Inferior parietal cortex (tissue), 1 donor: ENCODE results near the gene SUPT4H1.

Experiments
- DNase-seq: peaks from one replicate; pipeline ENCODE4 v3.0.0-alpha.2; 2016; ENCODE audit errors: extremely low spot score

SUPT4H1 gene

GRCh38 chr17:58319173-58320162 lies 32.5 kb downstream of the SUPT4H1 start:
- no peak for DNase-seq

- no peak for DNase-seq
These were observed 33.3 kb downstream of the SUPT4H1 start for GRCh38 chr17:58318627-58319172.

DNA sequence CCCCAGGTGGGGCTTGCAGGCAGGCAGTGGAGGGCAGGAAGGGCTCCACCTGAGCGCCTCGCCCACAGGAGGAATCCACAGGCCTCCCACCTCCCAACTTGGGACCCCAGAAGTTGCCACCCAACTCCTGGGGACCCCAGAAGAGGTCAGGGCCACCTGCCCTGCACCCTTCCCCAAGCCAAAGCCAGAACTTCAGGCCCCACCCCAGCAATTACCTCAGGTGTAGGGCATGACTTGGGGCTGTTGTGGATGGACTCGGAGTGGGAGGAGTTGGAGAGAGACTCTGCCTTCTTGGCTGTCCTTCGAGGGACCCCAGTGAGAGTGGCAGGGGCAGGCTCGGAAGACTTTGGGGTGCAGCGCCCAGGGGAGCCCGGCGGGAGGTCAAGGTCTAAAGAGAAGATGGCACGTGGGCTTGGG lies 33.9 kb downstream of the SUPT4H1 start:
- DNase-seq: no peak

- no peak for DNase-seq
These were observed 34.5 kb downstream of the SUPT4H1 start for GRCh38 chr17:58317421-58318064.

GRCh38 chr17:58316260-58316960 lies 35.6 kb downstream of the SUPT4H1 start:
- DNase-seq: no peak

DNA sequence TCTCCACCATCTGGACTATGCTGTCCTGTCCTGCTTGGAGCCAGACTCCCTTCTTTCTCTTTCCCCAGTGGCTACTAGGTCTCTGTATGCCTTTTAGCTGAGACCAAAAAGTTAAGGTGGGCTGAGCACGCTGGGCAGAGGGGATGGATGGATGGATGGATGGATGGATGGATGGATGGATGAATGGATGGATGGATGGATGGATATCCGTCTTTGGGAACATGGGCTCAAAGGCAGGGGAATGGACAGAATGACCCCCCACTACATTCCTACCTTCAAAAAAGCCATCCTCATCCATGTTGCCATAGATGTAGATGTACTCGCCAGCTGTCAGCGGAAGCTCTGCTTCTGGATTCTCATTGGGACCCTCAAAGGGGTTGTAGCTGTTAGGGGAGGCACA lies 36.3 kb downstream of the SUPT4H1 start:
- no peak for DNase-seq

DNA sequence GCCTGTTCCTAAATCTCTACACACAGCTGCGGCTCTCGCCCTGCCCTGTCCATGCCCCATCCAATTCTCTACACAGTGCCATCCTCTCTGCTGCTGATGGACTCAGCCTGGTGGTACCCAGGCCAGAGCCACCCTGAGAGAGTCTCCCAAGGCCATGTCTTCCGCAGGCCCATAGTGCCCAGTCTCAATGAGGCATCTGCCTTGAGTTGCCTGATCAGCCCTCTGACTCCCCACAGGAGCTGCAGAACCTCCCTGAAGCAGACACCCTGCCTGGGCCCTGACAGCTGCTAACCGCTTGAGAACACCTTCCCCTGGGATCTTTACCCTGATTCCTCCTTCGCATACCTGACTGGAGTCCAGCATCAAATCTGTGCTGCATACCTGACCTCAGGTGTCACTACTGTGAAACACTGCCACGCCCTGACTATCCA lies 36.7 kb downstream of the SUPT4H1 start:
- no peak for DNase-seq

- DNase-seq: no peak
These were observed 37.3 kb downstream of the SUPT4H1 start for GRCh38 chr17:58314706-58315015.

GRCh38 chr17:58313815-58314705 lies 37.9 kb downstream of the SUPT4H1 start:
- no peak for DNase-seq

DNA sequence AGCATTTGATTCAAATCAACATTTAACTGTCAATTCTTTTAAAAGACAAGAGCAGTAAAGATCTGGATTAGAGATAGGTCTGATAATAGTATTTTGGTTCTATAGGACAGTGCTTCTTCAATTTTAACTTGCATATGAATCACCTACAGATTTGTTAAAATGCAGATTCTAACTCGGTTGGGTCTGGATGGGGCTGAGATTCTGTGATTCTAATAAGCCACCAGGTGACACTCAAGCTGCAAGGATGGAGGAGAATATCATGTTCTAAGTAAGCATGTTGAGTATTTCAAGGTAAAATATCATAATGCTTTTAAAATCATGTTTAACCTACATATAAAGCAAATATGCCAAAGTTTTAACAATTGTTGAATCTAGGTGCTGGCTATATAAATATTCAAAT lies 39.2 kb downstream of the SUPT4H1 start:
- DNase-seq: no peak

- no peak for DNase-seq
These were observed 39.9 kb downstream of the SUPT4H1 start for GRCh38 chr17:58312021-58312630.

DNA sequence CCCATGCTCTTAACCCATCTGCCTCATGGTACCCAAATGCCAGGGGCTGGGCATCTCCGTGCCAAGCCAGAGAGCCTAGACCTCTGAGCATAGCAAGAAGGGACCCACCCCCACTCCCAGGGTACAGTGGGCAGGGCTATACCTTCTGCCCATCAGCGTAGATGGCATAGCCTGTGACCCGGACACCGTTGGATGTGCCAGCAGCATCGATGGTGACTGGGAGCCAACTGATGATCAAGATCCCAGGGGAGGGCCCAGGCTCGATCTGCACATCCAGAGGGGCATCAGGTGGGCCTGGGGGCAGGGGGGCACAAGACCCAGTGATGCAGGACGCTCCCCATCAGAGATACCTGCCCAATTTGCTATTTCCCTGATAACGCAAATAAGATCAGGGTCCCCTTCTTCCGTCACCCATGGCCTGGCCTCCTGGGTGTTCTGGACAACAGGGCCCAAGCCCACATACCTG lies 40.5 kb downstream of the SUPT4H1 start:
- DNase-seq: no peak

DNA sequence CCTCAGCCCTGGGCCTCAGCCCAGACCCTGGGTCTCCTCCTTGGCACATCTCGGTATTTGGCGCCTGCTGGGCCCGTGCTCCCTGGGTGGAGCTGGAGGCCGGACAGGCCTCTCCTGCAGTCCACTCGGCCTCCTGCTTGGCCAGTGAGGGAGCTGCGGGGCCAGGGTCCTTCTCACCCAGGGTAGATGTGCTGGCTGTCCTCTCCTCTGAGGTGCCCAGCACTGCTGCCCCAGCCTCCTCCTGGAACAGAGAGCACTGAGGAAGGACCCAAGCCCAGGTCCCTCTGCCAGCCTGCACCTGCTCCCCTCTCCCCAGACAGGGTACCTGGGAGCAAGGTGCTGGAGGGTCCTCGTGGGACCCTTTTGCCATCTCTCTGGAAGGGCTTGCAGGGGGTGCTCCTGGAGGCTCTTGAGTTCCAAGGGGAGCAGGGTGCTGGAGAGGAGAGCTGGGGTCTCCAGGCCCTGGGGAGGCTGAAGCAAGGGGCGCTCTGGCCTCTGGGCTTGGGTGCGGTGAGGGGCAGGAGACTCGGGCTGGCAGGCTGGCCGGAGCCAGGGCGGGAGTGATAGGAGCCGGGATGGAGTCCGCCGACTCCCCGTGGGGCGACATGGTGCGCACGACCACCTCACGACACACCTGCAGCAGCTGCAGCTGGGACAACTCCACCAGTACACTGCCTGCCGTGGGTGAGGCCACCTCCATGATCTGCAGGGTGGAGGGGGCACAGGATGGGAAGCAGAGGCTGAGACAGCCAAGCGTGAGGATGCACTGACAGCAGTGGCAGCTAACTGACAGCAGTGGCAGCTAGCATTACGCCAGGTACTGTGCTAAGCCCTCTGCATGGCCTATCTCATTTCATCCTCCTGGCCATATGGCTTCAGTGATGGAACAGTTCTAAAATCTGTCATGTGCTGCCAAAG lies 41.2 kb downstream of the SUPT4H1 start:
- no peak for DNase-seq

- no peak for DNase-seq
These were observed 42.1 kb downstream of the SUPT4H1 start for GRCh38 chr17:58309918-58310259.

- DNase-seq: no peak
These were observed 42.8 kb downstream of the SUPT4H1 start for GRCh38 chr17:58308985-58309917.

DNA sequence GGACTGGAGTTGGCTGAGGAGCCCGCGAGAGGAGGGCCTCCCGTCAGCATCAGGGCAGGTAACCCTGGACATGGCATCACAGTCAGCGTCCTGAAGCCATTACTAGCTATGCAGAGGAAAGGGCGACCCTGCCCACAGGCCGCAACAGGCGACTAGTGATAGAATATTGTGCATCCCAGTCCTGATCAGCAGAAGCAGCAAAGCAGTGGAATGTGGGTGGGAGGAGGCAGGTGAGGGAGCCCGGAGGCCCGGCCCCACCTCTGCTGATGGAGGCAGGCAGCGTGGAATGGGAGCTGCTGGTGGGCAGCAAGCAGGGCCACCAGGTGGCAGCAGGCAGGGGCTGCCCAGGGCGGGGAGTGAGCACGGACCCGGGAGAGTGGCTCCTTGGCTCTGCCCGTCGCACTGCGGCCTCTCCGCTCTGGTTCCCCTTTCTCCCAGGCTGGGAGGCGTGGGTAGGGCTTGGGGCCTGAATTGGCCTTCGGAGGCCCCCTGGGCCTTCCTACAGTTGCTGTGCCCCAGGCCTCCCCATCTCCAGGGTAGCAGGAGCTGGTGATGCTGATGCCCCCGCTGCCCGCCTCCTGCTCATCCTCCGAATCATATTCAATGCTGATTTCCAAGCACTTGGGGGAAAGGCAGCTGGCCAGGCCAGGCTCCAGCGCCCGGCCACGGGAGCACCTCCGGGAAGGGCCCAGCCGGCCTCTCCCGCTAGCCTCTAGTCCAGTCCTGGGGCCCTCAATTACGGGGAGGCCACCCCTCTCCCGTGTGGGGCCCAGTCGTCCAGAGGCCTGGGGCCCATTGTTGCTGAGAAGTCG lies 43.6 kb downstream of the SUPT4H1 start:
- no peak for DNase-seq

DNA sequence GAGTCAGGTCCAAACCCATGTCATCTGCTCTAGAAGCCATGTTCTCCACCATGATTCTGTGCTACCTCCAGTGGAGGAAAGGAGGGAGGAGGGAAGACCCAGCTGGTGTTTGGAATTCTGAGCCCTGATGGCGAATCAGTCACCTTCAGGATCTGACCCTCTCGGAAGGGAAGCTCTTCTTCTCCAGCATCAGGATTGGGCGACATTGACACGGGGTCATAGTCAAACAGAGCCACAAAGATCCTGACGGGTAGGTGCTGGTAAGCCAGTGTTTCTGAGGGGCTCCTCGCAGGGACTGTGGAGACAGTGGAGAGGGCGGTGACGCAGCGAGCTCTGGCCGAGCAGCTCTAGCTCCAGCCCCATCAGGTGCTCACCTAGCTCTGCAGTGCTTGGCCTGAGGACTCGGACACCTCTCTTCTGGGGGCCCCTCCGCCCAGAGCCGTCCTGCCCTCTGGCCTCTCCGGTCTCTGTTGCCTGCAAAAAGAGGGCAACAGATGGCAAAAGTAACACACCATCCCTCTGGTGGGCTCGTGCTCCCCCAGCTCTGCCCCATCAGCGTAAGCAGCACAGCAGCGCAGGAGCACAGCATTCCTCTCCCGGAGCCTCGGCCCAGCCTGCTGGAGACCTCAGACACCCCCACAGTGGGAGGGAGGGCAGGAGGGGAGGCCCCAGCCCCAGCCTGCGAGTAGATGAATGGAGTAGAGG lies 44.4 kb downstream of the SUPT4H1 start:
- DNase-seq: no peak
